H54 (cell line): ENCODE measurements around the gene MIPEP.
"Not testable (repeated sequence)": the region's sequence is repeated elsewhere in the genome, so short reads cannot be mapped to it uniquely, and the experiment has no call there.

Source experiments
- DNase-seq: peaks from one replicate; pipeline ENCODE4 v3.0.0; 2011; ENCODE audit warnings: low spot score, mixed read lengths; ENCODE audit not compliant: insufficient read length
- FAIRE-seq: peaks from 3 replicates; lab custom pipeline; 2011; peaks lifted over from hg19 to GRCh38; lab: Jason Lieb, UNC
- POLR2A ChIP-seq: IDR thresholded peaks from 2 replicates; pipeline ENCODE4 v1.6.1; 2011; ENCODE audit warnings: low read depth, mild to moderate bottlenecking, low read length

The MIPEP gene

GRCh38 chr13:23754506-23754905, 134.7 kb downstream of the MIPEP start:
- no peak for DNase-seq

GRCh38 chr13:23753458-23753857, 135.7 kb downstream of the MIPEP start:
- no peak for TF ChIP-seq POLR2A
- DNase-seq = no peak

More at GRCh38 chr13:23754506-23754905, 134.7 kb downstream of the MIPEP start:
- no peak for FAIRE-seq
- TF ChIP-seq POLR2A = no peak

GRCh38 chr13:23752111-23753001, 136.8 kb downstream of the MIPEP start:
- DNase-seq = no peak

More at GRCh38 chr13:23753458-23753857, 135.7 kb downstream of the MIPEP start:
- no peak for FAIRE-seq

GRCh38 chr13:23751195-23751594, 138.0 kb downstream of the MIPEP start:
- DNase-seq = no peak
- FAIRE-seq = no peak
- no peak for TF ChIP-seq POLR2A

More at GRCh38 chr13:23752111-23753001, 136.8 kb downstream of the MIPEP start:
- TF ChIP-seq POLR2A = no peak
- no peak for FAIRE-seq

GRCh38 chr13:23750383-23751121, 138.6 kb downstream of the MIPEP start:
- no peak for TF ChIP-seq POLR2A
- no peak for FAIRE-seq
- DNase-seq = no peak

- FAIRE-seq (no peak), DNase-seq (no peak)
- no peak for TF ChIP-seq POLR2A
Measured at GRCh38 chr13:23749288-23749873, 139.8 kb downstream of the MIPEP start.

- TF ChIP-seq POLR2A = no peak
- no peak for DNase-seq
- no peak for FAIRE-seq
Measured at GRCh38 chr13:23748109-23748990, 140.8 kb downstream of the MIPEP start.

GRCh38 chr13:23746141-23746540, 143.1 kb downstream of the MIPEP start:
- not testable (repeated sequence) for FAIRE-seq, DNase-seq

- TF ChIP-seq POLR2A = no peak
- DNase-seq (no peak), FAIRE-seq (no peak)
Measured at GRCh38 chr13:23744315-23744714, 144.9 kb downstream of the MIPEP start.

GRCh38 chr13:23743278-23744076, 145.7 kb downstream of the MIPEP start:
- no peak for FAIRE-seq
- no peak for TF ChIP-seq POLR2A
- DNase-seq = no peak

GRCh38 chr13:23741879-23742510, 147.2 kb downstream of the MIPEP start:
- DNase-seq (no peak), FAIRE-seq (no peak)
- TF ChIP-seq POLR2A = no peak

GRCh38 chr13:23740002-23740401, 149.2 kb downstream of the MIPEP start:
- FAIRE-seq (no peak), DNase-seq (no peak)
- TF ChIP-seq POLR2A = no peak

- FAIRE-seq (no peak), DNase-seq (no peak)
- TF ChIP-seq POLR2A = no peak
Measured at GRCh38 chr13:23739596-23739995, 149.6 kb downstream of the MIPEP start.
